Measurements from ENCODE around the gene MUC5AC.

DNA sequence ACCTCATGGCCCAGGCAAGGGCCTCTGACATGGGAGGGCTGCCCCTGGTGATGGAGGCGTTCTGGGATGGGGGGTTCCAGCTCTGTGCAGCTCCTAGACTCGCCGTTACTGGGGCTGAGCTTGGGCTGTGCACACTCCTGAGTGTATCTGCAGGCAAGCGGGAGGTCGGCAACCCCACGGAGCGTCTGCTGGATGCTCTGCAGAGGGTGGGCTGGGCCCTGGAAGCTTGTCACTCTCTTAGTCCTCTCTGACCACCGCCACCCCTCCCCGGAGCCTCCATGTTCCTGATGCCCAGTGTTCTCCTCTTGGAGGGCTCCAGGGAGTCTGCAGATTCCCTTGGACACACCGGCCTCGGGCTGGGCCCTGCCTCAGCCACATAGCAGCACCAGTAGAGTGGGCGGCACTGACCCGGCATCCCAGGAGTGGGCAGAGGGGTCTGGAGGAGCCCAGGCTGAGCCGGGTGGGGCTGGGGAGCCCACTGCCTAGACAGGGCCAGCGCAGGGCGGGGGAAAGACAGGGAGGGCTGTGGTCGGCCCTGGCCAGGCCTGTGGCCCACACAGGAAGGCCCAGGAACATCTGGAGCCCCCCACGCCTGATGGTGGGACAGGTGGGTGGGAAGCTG, 44.5 kb downstream of the MUC5AC start:
- TF ChIP-seq POLR2AphosphoS5 (IDR thresholded peaks at IDR 0.05; ENCODE audit: borderline replicate concordance, low read depth, low read length) (no peak), EZH2 (IDR thresholded peaks at IDR 0.05) (no peak)

Data from SK-N-MC (cell line).